ENCODE results near the gene BRMS1. TPM values are rescaled to one million over a fixed set of nuclear protein-coding genes. Genes with fewer than 3 reads are reported as not detected.

BRMS1 gene
- total and polyA plus RNA-seq, 2 donors (not counting 1 experiment from before 2014, with no cell fraction given) = 25.7 to 43.9 TPM

DNA sequence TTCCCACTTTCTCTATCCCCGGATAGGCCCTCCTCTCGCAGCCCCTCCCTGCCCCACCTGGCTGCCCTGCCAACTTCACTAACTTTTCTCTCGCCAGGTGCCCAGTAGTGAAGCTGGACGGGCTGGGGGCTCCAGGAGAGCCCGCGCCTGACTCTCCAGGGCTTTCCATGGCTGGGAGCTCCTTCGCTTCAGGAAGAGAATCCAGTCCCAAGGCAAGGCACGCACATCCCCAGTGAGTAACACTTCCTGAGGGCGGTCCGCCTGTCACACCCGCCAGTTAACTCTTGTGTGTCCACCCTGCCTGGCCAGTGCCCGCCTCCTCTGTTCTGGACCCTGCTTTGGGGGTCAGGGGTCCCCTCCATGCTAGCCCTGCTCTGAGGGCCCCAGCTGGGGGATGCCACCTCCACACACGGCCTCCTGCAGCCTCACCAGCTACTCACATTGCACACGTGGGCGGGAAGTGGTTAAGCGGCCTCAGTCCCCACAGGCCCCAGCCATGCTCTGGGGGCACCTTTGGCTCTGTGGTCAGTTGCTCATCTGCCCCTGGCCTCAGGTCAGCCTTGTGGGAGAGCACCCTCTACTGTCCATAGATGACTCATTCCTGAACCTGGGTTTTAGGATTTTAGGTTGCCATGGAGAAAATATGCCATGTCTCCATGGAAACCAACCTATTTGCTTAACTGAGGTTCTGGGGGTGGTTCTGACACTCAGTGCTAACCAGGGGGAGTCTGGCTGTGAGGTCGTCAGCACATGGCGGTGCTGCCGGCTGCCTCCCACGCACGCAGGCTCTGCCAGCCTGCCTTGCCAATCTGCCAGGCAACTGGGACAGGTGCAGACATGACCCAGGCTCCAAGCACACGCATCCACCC lies 8.4 kb downstream of the BRMS1 start, which contains the start of gene RIN1:
RIN1 (minus strand) TSS at position 201 of the 869 bp plus-strand sequence; CDS start at position 169, 32 bp downstream.
- no peaks in the 10 kb centered on the region for H3K9me3 ChIP-seq (ENCODE audit: control insufficient read depth, insufficient read depth, low read depth, low read length)
- peak within 1 kb of the TSS; percentile 74 to 95 (median 83) for H3K4me3 ChIP-seq (replicated peaks in 1 of 4; ENCODE audit: control extremely low read depth in 1 of 4, insufficient read depth in 1 of 4, low read depth in 3 of 4, low read length in 4 of 4)
- no peaks in the 10 kb centered on the region for H3K27me3 ChIP-seq (ENCODE audit: control insufficient read depth, insufficient read depth, low read length)
- H3K27ac ChIP-seq (ENCODE audit: insufficient read depth, low read length) = peak within 1 kb of the TSS; percentile 100
- H2AFZ ChIP-seq (ENCODE audit: low read length) = no peak within 1 kb of the TSS
- H3K79me2 ChIP-seq (ENCODE audit: control insufficient read depth, insufficient read depth, low read length) = peaks cover 36% of the 10 kb centered on the region
- peak within 1 kb of the TSS; percentile 80 for H3K4me2 ChIP-seq (ENCODE audit: extremely low read depth, insufficient read depth, low read length)
- no peak for TF ChIP-seq EZH2 (IDR thresholded peaks at IDR 0.05; ENCODE audit: low read length, missing control alignments)
- TF ChIP-seq, protein P1, sequence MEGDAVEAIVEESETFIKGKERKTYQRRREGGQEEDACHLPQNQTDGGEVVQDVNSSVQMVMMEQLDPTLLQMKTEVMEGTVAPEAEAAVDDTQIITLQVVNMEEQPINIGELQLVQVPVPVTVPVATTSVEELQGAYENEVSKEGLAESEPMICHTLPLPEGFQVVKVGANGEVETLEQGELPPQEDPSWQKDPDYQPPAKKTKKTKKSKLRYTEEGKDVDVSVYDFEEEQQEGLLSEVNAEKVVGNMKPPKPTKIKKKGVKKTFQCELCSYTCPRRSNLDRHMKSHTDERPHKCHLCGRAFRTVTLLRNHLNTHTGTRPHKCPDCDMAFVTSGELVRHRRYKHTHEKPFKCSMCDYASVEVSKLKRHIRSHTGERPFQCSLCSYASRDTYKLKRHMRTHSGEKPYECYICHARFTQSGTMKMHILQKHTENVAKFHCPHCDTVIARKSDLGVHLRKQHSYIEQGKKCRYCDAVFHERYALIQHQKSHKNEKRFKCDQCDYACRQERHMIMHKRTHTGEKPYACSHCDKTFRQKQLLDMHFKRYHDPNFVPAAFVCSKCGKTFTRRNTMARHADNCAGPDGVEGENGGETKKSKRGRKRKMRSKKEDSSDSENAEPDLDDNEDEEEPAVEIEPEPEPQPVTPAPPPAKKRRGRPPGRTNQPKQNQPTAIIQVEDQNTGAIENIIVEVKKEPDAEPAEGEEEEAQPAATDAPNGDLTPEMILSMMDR (conservative IDR thresholded peaks at IDR 0.05 in 1 of 2, IDR thresholded peaks at IDR 0.05 in 1 of 2; ENCODE audit: low read depth in 1 of 2, low read length in 2 of 2) = peak in 1 of 2 donors; percentile 20
- peaks cover 36% of the 10 kb centered on the region for H3K4me1 ChIP-seq (ENCODE audit: control insufficient read depth, extremely low read depth, insufficient read depth, low read length)
- H3K36me3 ChIP-seq (ENCODE audit: control insufficient read depth, insufficient read depth, low read length) = peaks cover 52% of the 10 kb centered on the region
- DNase-seq (ENCODE audit: low read depth in 2 of 2) = peak; percentile 98 to 99
- peak within 1 kb of the TSS; percentile 99 for H3K9ac ChIP-seq (ENCODE audit: insufficient read depth, low read length)
- H4K20me1 ChIP-seq (ENCODE audit: control insufficient read depth, extremely low read depth, insufficient read depth, low read length) = no peaks in the 10 kb centered on the region

DNA sequence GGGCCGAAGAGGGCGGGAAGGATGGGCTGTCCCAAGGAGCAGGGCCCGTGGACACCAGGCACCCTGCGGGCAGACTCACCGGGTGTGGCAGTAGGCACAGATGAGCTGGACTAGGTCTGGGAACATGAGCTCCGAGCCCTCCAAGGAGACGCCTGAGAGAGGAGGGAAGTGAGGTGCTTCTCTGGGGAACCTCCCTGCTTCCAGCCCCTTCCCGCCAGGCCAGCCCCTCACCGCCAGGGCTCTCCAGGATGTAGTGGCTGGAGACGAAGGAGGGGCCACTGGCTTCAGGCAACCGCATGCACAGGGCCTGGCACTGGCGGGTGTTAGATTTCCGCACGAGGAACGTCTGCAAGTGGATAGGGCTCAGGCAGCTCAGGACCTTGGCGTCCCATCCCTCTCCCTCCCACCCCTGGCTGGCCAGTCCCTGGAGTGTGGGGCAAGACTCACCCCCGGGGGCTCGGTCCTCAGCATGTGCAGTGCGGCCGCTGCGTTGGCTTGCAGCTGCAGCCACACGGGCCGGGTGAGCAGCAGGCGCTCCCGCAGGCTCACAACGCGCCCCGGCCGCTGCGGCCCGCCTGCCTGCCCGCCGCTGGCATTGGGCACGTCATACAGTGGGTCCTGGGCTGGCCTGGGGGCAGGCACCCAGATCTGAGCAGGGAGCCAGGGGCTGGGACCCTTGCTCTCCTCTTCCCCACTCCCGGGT lies 9.2 kb downstream of the BRMS1 start:
- H3K4me1 ChIP-seq (ENCODE audit: control insufficient read depth, extremely low read depth, insufficient read depth, low read length) = peaks cover 36% of the 10 kb centered on the region
- H3K4me2 ChIP-seq (ENCODE audit: extremely low read depth, insufficient read depth, low read length) = peak overlapping the region; percentile 80
- H3K79me2 ChIP-seq (ENCODE audit: control insufficient read depth, insufficient read depth, low read length) = peaks cover 36% of the 10 kb centered on the region
- TF ChIP-seq, protein P1 (conservative IDR thresholded peaks at IDR 0.05 in 1 of 2, IDR thresholded peaks at IDR 0.05 in 1 of 2; ENCODE audit: low read depth in 1 of 2, low read length in 2 of 2) = no peak
- no peak for TF ChIP-seq EZH2 (IDR thresholded peaks at IDR 0.05; ENCODE audit: low read length, missing control alignments)
- H3K4me3 ChIP-seq (replicated peaks in 1 of 4; ENCODE audit: control extremely low read depth in 1 of 4, insufficient read depth in 1 of 4, low read depth in 3 of 4, low read length in 4 of 4) = peak overlapping the region; percentile 74 to 95 (median 83)
- peak; percentile 62 to 78 for DNase-seq (ENCODE audit: low read depth in 2 of 2)
- no peak overlapping the region for H2AFZ ChIP-seq (ENCODE audit: low read length)
- H4K20me1 ChIP-seq (ENCODE audit: control insufficient read depth, extremely low read depth, insufficient read depth, low read length) = no peaks in the 10 kb centered on the region
- H3K27me3 ChIP-seq (ENCODE audit: control insufficient read depth, insufficient read depth, low read length) = no peaks in the 10 kb centered on the region
- no peaks in the 10 kb centered on the region for H3K9me3 ChIP-seq (ENCODE audit: control insufficient read depth, insufficient read depth, low read depth, low read length)
- peaks cover 52% of the 10 kb centered on the region for H3K36me3 ChIP-seq (ENCODE audit: control insufficient read depth, insufficient read depth, low read length)
- peak overlapping the region; percentile 99 for H3K9ac ChIP-seq (ENCODE audit: insufficient read depth, low read length)
- peak overlapping the region; percentile 100 for H3K27ac ChIP-seq (ENCODE audit: insufficient read depth, low read length)
